ENCODE results near the gene LDLRAD1. TPM values are rescaled to one million over a fixed set of nuclear protein-coding genes. Genes with fewer than 3 reads are reported as not detected.
"Not testable (repeated sequence)": the region's sequence is repeated elsewhere in the genome, so short reads cannot be mapped to it uniquely, and the experiment has no call there.

LDLRAD1 gene
- polyA plus RNA-seq, 1 donor, result not detected

DNA sequence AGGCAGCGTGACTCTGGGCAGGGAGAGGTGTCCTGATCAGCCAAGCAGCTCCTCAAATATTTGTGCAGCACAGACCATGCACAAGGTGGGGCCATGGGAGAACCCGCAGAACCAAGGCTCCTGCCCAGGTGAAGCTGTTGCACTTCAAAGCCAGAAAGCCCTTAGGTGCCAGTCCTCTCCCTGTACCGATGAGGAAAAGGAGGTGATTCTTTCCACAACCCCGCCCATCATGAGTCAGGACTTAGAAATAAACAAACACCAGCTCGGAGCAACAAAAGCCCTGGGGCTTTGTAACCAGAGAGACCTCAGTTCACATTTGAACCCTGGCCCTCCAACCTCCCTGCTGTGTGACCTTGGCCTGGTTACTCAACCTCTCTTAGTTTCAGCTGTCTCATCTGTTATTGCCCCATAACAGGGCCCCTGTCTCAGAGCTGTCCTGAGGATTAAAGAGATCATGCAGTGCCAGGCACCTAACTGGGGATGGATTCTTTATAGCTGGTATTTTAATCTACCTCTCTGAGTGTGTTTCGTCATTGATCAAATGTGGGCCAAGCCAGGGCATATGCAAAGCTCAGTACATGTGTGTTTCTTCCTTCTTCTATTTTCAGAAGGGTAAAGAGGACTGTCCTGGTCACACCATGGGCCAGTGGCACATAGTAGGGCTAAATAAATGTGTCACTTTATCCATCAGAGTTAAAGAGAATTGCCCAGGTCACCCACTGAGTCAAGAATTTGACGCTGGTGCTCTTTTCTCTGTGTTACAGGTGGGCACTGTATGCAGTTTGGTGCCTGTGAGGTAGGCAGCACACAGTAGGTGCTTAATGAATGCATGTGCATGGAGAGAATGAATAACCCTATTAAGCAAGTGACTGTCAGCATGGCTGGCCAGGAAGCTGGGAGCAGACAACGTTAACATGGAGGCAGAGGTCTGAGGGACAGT lies 1.4 kb downstream of the LDLRAD1 start:
- DNase-seq (ENCODE audit: low read depth), result no peak

DNA sequence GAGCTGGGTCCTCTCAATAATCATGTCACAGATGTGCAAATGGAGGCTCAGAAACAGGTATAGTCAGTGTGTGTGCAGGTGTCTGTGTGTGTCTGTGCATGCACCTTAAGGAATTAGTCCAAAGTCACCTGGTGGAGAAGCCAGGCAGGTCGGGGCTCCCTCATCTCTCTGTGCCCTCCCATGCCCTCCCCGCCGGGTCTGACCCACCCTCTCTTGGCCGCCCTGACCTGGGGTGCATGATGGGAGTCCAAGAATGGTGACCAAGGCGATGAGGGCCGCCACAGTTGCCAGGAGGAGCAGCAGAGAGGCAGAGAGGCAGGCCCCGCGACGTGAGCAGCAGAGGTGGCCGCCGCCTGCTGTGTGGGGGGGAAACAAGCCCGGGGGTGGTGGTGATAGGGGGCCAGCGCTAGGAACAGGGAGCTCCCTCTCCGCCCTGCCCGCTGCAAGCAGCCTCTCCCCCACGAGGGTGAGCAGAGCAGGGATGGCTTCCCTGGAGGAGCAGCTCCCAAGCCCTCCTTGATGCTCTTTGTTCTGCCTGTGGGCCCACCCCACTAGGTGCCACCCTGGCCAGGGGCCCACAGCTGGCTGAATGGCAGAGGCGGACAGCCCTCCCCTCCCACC lies 3.9 kb downstream of the LDLRAD1 start:
- no peak for DNase-seq (ENCODE audit: low read depth)

DNA sequence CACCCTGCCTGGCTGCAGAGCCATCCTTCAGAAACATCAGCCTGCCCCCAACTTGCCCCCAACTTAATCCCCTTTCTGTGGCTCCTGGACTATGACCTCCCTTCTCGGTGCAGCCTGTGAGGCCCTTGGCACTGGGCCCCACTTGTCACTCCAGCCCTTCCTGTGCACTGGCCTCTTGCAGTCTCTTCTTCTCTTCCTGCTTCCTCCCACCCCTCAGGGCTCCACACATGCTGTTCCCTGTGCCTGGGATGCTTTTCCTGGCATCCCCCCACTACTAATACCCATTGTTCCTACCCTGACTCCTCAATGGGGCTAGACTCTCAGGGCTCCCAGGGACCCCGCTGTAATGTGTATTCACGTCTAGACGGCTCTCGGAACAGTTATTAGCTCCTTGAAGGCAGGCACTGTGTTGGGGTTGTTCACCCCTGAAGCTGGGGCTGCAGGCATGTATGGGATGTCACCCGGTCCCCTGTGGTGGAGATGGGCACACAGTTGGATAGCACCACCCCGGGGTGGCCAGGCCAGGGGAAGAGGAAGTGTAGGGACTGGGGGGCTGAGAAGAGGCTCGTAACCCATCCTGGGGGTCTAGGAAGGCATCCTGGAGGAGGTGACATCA lies 4.5 kb downstream of the LDLRAD1 start:
- DNase-seq (ENCODE audit: low read depth), result no peak

DNA sequence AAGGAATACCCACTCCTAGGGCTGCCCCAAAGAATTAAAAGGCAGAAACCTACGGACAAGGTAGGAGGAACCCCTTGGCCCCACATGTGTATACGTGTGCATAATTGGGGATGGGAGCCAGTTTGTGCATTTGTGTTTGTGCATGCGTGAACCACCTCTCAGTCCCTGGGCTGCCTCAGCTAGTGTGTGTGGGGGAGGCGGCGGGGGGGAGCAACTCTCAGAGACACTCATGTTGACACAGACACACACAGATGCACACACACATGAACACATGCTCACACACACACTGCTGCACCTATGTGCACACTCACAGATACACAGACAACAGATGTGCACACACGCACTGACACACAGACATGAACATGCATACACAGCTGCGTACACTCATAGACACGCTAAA lies 5.1 kb downstream of the LDLRAD1 start:
- DNase-seq (ENCODE audit: low read depth), result no peak

DNA sequence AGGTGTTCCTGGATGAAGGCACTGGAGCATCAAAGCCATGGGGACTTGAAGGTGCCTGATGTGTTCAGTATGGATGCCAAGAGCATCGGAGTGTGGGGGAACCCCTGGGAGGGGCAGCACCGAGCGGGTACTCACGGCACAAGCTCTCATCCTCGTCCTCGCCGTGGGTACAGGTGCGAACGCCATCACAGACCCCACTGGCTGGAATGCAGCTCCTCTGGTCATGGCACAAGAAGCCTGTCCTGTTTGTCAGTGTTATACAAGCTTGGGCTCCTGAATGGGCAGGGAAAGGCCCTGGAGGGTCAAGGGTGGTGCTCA lies 6.0 kb downstream of the LDLRAD1 start:
- no peak for DNase-seq (ENCODE audit: low read depth)

DNA sequence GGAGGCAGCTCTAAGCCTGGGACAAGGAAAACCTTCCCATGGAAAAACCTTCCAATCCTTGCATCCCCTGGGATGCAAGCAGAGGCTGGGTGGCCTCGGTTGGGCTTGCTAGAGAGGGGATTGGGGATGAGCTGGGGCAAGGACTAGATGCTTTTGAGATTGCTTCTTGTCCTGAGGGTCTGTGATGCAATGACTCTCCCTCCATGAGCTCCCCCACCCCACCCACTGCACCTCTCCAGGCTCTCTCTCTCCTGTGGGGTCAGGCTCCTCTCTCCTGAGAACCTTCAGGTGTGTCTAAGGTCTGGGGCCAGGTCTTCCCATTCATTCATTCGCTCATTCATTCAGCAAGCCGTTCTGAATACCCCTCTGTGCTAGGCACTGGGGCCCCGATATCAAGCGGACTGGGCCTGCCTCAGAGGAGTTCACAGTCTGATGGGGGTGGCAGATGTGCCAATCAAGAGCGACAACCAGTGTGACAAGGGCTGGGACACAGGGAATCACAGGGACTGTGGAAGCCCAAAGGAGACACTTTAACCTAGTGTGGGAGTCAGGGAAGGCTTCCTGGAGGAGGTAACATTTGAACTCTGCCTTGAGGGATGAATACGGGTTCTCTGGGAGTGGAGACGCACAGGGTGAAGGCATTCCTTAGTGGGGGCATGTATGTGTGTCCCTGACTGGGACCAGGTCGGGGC lies 6.5 kb downstream of the LDLRAD1 start:
- no peak for DNase-seq (ENCODE audit: low read depth)

DNA sequence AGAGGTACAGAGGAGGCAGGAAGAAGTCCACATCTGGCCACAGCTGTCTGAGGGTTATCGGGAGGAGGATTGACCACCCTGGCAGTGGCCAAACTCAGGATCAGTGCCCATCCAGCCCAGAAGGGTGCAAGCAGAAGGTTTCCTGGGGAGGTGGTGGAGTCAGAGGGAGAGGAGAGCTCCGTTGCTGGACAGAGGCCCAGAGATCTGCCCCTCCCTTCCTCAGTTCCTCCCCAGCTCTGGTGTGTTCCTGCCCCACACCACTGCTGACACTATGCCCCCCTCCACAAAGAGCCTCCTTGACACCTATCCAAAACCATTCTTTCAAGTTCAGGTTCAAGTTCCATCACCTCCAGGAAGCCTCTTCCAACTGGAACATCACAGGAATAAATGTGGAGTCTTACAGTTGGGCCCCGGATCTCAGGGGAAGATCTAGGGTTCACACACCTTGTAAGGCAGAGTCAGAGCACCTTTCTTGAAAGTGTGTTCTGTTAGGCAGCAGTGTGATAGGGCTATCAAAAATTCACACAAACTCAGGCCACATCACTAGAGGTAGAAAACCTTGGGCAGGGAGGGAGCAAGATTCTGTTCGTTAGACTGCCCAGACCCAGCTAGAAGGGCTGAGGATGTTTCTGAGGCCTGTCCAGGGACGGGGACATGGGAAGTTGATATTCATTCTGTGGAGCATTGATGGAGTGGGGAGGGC lies 7.4 kb downstream of the LDLRAD1 start:
- DNase-seq (ENCODE audit: low read depth), result no peak

DNA sequence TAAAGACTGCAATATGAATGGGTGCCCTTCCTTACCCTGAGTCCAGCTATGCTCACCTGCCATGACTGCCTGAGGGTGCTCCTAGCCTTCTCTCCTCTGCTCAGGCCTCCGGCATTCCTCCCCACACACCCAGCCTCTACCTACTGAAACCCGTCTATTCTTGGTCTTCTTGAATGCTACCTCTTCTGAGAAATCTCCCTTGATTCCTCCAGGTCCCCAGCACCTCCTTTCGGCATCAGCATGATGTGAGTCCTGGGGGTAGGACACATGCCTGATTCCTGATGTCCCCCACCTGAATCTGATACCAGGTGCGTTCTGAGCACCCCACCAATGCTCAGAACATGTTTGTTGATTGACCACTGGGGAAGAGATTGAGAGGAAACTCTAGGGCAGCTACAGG lies 8.6 kb downstream of the LDLRAD1 start:
- DNase-seq (ENCODE audit: low read depth), result no peak

DNA sequence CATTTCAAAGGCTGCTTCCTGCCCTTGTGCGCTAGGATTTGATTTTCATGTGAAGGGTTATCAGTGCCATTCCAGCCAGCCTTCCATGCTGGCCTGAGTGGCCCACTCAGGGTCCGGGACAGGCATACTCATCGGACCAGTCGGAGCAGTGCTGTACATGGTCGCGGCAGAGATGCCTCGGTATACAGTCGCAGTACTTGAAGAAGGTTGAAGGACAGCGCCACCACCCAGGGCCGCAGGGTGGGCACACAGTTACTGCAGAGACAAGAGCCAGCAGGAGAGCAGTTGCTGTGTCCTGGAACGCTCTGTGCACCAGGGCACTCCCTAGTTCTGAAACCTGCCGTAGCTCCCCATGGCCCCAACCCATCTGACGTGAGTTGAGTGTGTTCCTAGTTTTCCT lies 9.1 kb downstream of the LDLRAD1 start:
- no peak for DNase-seq (ENCODE audit: low read depth)

DNA sequence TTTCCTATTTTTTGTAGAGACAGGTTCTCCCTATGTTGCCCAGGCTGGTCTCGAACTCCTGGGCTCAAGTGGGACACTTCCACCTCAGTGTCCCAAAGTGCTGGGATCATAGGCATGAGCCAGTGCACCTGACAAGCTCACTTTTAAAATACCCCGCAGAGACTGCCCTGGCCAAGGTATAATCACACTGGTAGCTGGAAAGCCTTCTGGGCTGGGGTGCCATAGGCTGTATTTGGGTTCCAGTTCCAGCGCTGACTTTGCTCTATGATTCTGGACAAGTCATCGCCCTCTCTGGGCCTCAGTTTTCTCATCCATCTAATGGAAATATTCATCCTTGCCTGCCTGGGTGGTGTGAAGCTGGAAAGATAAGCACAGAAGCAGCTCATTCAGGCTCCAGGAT lies 10.4 kb downstream of the LDLRAD1 start:
- no peak for DNase-seq (ENCODE audit: low read depth)

DNA sequence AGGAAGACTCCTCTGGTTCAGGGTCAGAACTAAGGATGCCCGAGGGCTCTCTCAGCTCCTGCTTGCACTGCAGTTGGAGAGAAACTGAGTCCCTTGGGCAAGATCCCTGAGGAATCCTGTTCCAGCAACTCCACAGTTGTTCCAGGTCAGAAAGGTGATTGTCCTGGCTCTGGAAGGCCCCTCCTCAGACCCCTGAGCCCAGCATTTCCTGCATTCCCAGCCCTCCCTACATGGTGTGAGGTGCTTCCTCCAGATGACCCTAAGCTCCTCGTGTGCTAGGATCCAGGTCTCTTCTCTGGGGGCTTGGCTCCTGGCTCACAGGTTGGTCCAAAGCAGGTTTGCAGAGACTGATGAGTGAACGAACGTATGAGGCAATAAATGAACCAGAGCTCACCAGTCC lies 11.5 kb downstream of the LDLRAD1 start:
- no peak for DNase-seq (ENCODE audit: low read depth)

DNA sequence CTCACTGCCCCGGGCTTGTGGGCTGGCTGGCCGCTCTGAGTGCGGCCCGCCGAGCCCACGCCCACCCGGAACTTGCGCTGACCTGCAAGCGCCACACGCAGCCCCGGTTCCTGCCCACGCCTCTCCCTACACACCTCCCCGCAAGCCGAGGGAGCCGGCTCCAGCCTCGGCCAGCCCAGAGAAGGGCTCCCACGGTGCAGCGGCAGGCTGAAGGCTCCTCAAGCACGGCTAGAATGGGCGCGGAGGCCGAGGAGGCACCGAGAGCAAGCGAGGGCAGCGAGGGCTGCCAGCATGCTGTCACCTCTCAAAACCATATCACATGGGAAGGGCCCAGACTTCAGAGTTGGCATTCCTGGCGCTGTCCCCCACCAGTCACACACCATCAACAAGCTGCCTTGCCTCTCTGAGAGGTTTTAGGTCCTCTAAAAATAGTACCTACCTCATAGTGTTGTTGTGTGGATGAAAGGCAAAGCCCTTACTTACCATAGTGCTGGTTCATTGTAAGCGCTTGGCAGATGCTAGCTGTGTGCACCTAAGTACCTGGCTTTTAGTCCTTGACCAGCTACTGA lies 13.4 kb downstream of the LDLRAD1 start:
- no peak for DNase-seq (ENCODE audit: low read depth)

DNA sequence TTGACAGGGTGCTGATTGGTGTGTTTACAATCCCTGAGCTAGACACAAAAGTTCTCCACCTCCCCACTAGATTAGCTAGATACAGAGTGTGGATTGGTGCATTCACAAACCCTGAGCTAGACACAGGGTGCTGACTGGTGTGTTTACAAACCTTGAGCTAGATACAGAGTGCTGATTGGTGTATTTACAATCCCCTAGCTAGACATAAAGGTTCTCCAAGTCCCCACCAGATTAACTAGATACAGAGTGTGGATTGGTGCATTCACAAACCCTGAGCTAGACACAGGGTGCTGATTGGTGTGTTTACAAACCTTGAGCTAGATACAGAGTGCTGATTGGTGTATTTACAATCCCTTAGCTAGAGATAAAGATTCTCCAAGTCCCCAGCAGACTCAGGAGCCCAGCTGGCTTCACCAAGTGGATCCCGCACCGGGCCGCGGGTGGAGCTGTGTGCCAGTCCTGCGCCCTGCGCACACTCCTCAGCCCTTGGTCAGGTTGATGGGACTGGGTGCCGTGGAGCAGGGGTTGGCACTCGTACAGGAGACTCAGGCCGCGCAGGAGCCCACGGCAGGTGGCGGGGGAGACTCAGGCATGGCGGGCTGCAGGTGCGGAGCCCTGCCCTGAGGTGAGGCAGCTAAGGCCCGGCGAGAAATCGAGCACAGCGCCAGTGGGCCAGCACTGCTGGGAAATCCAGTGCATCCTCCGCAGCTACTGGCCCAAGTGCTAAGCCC lies 14.1 kb downstream of the LDLRAD1 start:
- not testable (repeated sequence) for DNase-seq (ENCODE audit: low read depth)

DNA sequence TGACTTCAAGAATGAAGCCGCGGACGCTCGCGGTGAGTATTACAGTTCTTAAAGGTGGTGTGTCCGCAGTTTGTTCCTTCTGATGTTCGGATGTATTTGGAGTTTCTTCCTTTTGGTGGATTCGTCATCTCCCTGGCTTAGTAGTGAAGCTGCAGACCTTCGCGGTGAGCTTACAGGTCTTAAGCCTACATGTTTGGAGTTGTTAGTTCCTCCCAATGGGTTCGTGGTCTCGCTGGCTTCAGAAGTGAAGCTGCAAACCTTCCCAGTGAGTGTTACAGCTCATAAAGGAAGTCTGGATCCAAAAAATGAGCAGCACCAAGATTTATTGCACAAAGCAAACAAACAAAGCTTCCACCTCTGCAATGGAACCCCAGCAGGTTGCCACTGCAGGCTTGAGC lies 14.7 kb downstream of the LDLRAD1 start:
- DNase-seq (ENCODE audit: low read depth), result no peak

DNA sequence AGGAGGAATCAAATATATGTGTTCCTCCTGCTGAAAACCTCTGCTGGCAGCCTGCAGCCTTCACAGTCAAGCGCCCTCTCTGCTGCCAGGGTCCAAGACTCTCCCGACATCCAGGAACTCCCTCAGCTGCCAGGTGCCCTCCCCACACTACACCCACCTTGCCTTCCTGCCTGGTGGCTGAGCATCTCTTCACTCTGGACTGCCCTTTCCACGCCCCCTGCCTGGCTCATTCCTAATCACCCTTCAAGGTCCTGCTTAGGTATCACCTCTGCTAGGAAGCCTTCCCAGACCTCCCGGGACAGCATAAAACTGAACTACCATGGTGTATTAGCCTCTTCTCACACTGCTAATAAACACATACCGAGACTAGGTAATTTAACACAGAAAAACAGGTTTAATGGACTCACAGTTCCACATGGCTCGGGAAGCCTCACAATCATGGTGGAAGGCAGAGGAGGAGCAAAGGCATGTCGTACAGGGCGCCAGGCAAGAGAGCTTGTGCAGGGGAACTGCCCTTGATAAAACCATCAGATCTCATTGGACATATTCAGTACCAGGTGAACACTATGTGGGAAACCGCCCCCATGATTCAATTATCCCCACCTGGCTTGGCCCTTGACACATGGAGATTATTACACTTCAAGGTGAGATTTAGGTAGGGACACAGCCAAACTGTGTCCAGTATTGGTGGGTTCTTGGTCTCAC lies 15.3 kb downstream of the LDLRAD1 start:
- DNase-seq (ENCODE audit: low read depth), result no peak

DNA sequence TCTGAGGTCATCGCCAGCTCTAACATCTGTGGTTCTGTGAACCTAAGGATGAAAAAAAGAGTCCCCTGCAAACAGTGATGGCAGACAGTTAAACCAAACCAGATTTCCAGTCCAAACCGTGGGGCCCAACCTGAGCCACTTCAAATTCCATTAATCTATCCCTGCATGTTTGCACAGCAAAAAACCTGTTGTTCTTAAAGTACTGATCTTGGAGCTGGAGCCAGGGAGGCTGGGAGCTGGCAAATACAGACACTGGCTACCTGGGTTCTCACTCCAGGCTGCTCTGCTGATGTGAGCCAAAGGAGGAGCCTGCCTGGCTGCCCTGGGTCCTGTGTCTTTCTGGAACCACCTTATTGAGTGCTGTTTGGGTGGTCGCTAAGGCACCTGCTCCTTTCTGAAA lies 16.4 kb downstream of the LDLRAD1 start:
- DNase-seq (ENCODE audit: low read depth), result no peak

DNA sequence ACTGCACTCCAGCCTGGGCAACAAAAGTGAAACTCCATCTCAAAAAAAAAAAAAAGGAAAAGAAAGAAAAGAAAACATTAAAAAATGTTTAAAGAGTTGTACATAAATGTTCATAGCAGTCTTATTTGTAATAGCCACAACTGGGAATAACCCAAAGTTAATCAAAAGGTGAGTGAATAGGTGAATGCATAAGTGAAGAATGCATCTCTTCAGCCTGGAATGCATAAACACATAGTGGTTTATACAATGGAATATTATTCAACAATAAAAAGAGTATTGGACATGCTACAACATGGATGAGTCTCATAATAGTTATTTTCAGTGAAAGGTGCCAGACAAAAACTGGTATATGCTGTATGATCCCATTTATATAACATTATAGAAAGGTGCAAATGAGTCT lies 18.1 kb downstream of the LDLRAD1 start:
- DNase-seq (ENCODE audit: low read depth), result no peak

DNA sequence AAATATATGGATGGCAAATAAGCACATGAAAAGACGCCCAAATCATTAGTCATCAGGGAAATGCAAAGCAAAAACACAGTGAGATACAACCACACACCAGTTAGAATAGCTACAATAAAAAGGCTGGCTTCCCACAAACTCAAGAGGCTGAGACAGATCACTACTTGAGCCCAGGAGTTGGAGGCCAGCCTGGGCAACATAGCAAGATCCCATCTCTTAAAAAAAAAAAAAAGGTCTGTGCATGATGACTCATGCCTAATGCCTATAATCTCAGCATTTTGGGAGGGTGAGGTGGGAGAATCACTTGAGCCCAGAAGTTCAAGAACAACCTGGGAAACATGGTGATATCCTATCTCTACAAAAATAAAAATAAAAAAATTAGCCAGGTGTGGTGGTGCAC lies 19.8 kb downstream of the LDLRAD1 start:
- DNase-seq (ENCODE audit: low read depth), result no peak

DNA sequence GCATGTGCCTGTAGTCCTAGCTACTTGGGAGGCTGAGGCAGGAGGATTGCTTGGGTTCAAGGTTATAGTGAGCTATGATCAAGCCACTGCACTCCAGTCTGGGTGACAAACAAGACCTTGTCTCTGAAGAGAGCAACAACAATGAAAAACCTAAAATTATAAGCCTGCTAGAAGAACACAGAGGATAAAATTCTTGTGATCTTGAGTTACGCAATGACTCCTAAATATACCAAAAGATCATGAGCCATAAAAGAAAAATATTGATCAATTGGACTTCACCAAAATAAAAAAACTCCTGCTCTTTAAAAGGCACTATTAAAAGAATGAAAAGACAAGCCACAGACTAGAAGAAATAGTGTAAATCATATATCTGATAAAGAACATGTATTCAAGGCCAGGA lies 22.3 kb downstream of the LDLRAD1 start:
- no peak for DNase-seq (ENCODE audit: low read depth)

DNA sequence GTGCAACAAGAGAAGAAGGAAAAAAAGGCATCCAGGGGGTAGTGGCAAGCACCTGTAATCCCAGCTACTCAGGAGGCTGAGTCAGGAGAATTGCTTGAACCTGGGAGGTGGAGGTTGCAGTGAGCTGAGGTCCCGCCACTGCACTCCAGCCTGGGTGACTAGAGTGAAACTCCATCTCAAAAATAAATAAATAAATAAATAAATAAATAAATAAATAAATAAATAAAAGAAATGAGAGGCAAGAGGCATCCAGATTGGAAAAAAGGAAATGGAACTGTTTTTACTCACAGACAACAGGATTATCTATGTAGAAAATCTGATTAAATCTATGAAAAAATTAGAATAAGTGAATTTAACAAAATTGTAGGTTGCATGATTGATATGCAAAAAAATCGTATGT lies 23.5 kb downstream of the LDLRAD1 start:
- DNase-seq (ENCODE audit: low read depth), result not testable (repeated sequence)

All from forelimb muscle (tissue), 1 donor.